Measurements from ENCODE around the gene SNX11.

The SNX11 gene

DNA sequence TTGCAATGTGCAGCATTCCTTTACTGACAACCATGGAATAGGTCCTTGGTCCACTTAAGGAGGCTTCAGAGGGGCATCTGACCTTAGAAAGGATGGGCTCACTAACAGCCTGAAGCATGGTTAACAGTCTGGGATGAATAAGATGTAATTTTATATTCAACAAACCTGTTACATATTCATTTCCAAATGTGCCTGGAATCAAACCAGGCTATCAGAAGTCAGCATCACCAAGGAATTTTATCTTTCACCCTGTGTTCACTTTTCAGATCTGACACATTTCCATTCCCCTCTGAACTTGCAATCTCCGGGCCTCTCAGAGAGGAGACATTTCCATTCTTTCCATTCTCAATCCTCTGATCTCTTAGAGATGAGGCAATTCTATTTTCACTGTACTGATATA lies 62.4 kb downstream of the SNX11 start:
- no peak for DNase-seq
